ENCODE results near the gene FAM171A1.

FAM171A1 gene

GRCh38 chr10:15320522-15321203 lies 50.4 kb downstream of the FAM171A1 start:
- Histone ChIP-seq H4K20me1 (ENCODE audit: insufficient read depth, low read length) (no peaks in the 10 kb centered on the region), H3K36me3 (replicated peaks; ENCODE audit: insufficient read depth, low read length) (no peaks in the 10 kb centered on the region), H3K9me2 (replicated peaks; ENCODE audit: insufficient read depth, low read length) (no peaks in the 10 kb centered on the region), H2AFZ (ENCODE audit: low read length) (no peak overlapping the region), H3K79me2 (ENCODE audit: low read length) (no peaks in the 10 kb centered on the region), H3K4me2 (ENCODE audit: low read depth, low read length) (no peak overlapping the region), H3F3A (ENCODE audit: insufficient read depth, low read length) (no peaks in the 10 kb centered on the region), H3K9ac (ENCODE audit: low read length) (no peak overlapping the region), H3K9me3 (replicated peaks; ENCODE audit: insufficient read depth, low read length) (no peaks in the 10 kb centered on the region), H3K27ac (ENCODE audit: low read length) (no peak overlapping the region), H3K27me3 (replicated peaks; ENCODE audit: insufficient read depth, low read length) (no peaks in the 10 kb centered on the region), H3K4me3 (ENCODE audit: low read length) (no peak overlapping the region), H3K4me1 (ENCODE audit: low read length) (peaks cover 5% of the 10 kb centered on the region; the same call in 1 of the 2 replicates)
- DNase-seq = no peak
- TF ChIP-seq EZH2 (optimal IDR thresholded peaks at IDR 0.05; ENCODE audit: low read depth, low read length) (no peak), CTCF (IDR thresholded peaks at IDR 0.05; ENCODE audit: low read length) (no peak), EZH2phosphoT487 (IDR thresholded peaks at IDR 0.05; ENCODE audit: low read length) (no peak)

- no peak overlapping the region for H3K4me2 ChIP-seq (ENCODE audit: low read depth, low read length)
- TF ChIP-seq EZH2 (optimal IDR thresholded peaks at IDR 0.05; ENCODE audit: low read depth, low read length) = no peak
- H4K20me1 ChIP-seq (ENCODE audit: insufficient read depth, low read length) = no peaks in the 10 kb centered on the region
- no peak overlapping the region for H3K9ac ChIP-seq (ENCODE audit: low read length)
- no peaks in the 10 kb centered on the region for H3F3A ChIP-seq (ENCODE audit: insufficient read depth, low read length)
- H2AFZ ChIP-seq (ENCODE audit: low read length) = no peak overlapping the region
- peaks cover 5% of the 10 kb centered on the region; the same call in 1 of the 2 replicates for H3K4me1 ChIP-seq (ENCODE audit: low read length)
- no peak for DNase-seq
- no peaks in the 10 kb centered on the region for H3K79me2 ChIP-seq (ENCODE audit: low read length)
- H3K9me2 ChIP-seq (replicated peaks; ENCODE audit: insufficient read depth, low read length) = no peaks in the 10 kb centered on the region
- no peaks in the 10 kb centered on the region for H3K27me3 ChIP-seq (replicated peaks; ENCODE audit: insufficient read depth, low read length)
- H3K36me3 ChIP-seq (replicated peaks; ENCODE audit: insufficient read depth, low read length) = no peaks in the 10 kb centered on the region
- no peak overlapping the region for H3K27ac ChIP-seq (ENCODE audit: low read length)
- H3K4me3 ChIP-seq (ENCODE audit: low read length) = no peak overlapping the region
- H3K9me3 ChIP-seq (replicated peaks; ENCODE audit: insufficient read depth, low read length) = no peaks in the 10 kb centered on the region
Observed at GRCh38 chr10:15320118-15320517, 51.0 kb downstream of the FAM171A1 start.

GRCh38 chr10:15316871-15317464 lies 54.1 kb downstream of the FAM171A1 start:
- no peak overlapping the region for H3K4me2 ChIP-seq (ENCODE audit: low read depth, low read length)
- no peaks in the 10 kb centered on the region for H3F3A ChIP-seq (ENCODE audit: insufficient read depth, low read length)
- H3K36me3 ChIP-seq (replicated peaks; ENCODE audit: insufficient read depth, low read length) = no peaks in the 10 kb centered on the region
- H3K9me2 ChIP-seq (replicated peaks; ENCODE audit: insufficient read depth, low read length) = no peaks in the 10 kb centered on the region
- H3K4me3 ChIP-seq (ENCODE audit: low read length) = no peak overlapping the region
- no peak for DNase-seq
- H3K9me3 ChIP-seq (replicated peaks; ENCODE audit: insufficient read depth, low read length) = no peaks in the 10 kb centered on the region
- no peak overlapping the region for H3K9ac ChIP-seq (ENCODE audit: low read length)
- H3K27me3 ChIP-seq (replicated peaks; ENCODE audit: insufficient read depth, low read length) = no peaks in the 10 kb centered on the region
- no peaks in the 10 kb centered on the region for H3K79me2 ChIP-seq (ENCODE audit: low read length)
- H3K4me1 ChIP-seq (ENCODE audit: low read length) = peaks cover 5% of the 10 kb centered on the region; the same call in 1 of the 2 replicates
- no peak overlapping the region for H2AFZ ChIP-seq (ENCODE audit: low read length)
- no peaks in the 10 kb centered on the region for H4K20me1 ChIP-seq (ENCODE audit: insufficient read depth, low read length)
- no peak overlapping the region for H3K27ac ChIP-seq (ENCODE audit: low read length)
- TF ChIP-seq EZH2 (optimal IDR thresholded peaks at IDR 0.05; ENCODE audit: low read depth, low read length) (no peak), CTCF (IDR thresholded peaks at IDR 0.05; ENCODE audit: low read length) (no peak), EZH2phosphoT487 (IDR thresholded peaks at IDR 0.05; ENCODE audit: low read length) (no peak)

GRCh38 chr10:15316145-15316544 lies 54.9 kb downstream of the FAM171A1 start:
- TF ChIP-seq EZH2 (optimal IDR thresholded peaks at IDR 0.05; ENCODE audit: low read depth, low read length) (no peak), CTCF (IDR thresholded peaks at IDR 0.05; ENCODE audit: low read length) (no peak), EZH2phosphoT487 (IDR thresholded peaks at IDR 0.05; ENCODE audit: low read length) (no peak)

More at GRCh38 chr10:15316145-15316544, 54.9 kb downstream of the FAM171A1 start:
- Histone ChIP-seq H3K27ac (ENCODE audit: low read length) (no peak overlapping the region), H3K4me3 (ENCODE audit: low read length) (no peak overlapping the region), H3K4me2 (ENCODE audit: low read depth, low read length) (no peak overlapping the region), H3K79me2 (ENCODE audit: low read length) (no peaks in the 10 kb centered on the region), H3K27me3 (replicated peaks; ENCODE audit: insufficient read depth, low read length) (no peaks in the 10 kb centered on the region), H4K20me1 (ENCODE audit: insufficient read depth, low read length) (no peaks in the 10 kb centered on the region), H3K36me3 (replicated peaks; ENCODE audit: insufficient read depth, low read length) (no peaks in the 10 kb centered on the region), H3F3A (ENCODE audit: insufficient read depth, low read length) (no peaks in the 10 kb centered on the region), H3K9me2 (replicated peaks; ENCODE audit: insufficient read depth, low read length) (no peaks in the 10 kb centered on the region), H3K9me3 (replicated peaks; ENCODE audit: insufficient read depth, low read length) (no peaks in the 10 kb centered on the region), H2AFZ (ENCODE audit: low read length) (no peak overlapping the region), H3K9ac (ENCODE audit: low read length) (no peak overlapping the region), H3K4me1 (ENCODE audit: low read length) (peaks cover 4% of the 10 kb centered on the region; the same call in 1 of the 2 replicates)
- DNase-seq = no peak
